Activated T-helper 17 cell treated with anti-CD3 and anti-CD28 coated beads, Interleukin-2, amount 50 U/mL, for 72 hours (primary cell): Measurements from ENCODE around the gene TENM4. TPM values are rescaled to one million over a fixed set of nuclear protein-coding genes. Genes with fewer than 3 reads are reported as not detected.

ENCODE experiments used
- ATAC-seq: fragments of 150-1000 bp; cut with Tn5 transposase; replicated peaks from 2 replicates; pipeline ENCODE4 v1.10.0; 2021; ENCODE audit warnings: mild to moderate bottlenecking, moderate library complexity
- H3K27ac Mint-ChIP-seq: one replicate; pipeline ENCODE4 v1.8.0; 2022; ENCODE audit warnings: mixed read lengths
- H3K27me3 Mint-ChIP-seq: one replicate; pipeline ENCODE4 v1.8.0; 2022; ENCODE audit warnings: mixed read lengths
- H3K36me3 Mint-ChIP-seq: one replicate; pipeline ENCODE4 v1.8.0; 2022; ENCODE audit warnings: low read depth, mild to moderate bottlenecking, mixed read lengths
- H3K4me1 Mint-ChIP-seq: one replicate; pipeline ENCODE4 v1.8.0; 2022; ENCODE audit warnings: mixed read lengths
- H3K4me3 Mint-ChIP-seq: one replicate; pipeline ENCODE4 v1.8.0; 2022; ENCODE audit warnings: mild to moderate bottlenecking, mixed read lengths
- H3K9me3 Mint-ChIP-seq: one replicate; pipeline ENCODE4 v1.8.0; 2022; ENCODE audit warnings: mixed read lengths
- total RNA-seq, 2 donors: library from RNA; stranded (reverse); gene quantifications; one replicate each; pipeline ENCODE4 v1.2.3, GENCODE V29; 2022

Gene TENM4
- total RNA-seq, 2 donors from 2014 or later, result 0.15 TPM; not detected in 1

DNA sequence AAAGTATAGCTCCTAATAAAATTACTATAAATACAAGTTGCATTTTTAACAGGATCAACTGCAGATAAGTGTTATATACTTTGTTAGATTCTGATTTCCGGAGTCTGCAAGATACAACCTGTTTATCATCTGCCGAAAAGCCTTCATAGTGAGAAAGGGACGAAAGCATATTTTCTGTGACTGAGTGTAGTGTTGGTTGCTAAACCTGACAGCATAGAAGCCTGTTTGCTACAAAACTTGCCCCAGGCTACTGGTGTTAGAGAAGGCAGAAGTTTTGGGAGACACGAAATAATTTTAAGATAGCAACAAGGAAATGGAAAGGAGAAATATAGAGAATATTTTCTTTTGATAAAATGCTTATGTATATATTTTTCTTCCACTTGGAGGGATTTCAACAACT is 622.6 kb downstream of the TENM4 start:
- no peak for ATAC-seq
- H3K4me3 Mint-ChIP-seq, result no peak overlapping the region
- no peaks in the 10 kb centered on the region for H3K27me3 Mint-ChIP-seq
- no peaks in the 10 kb centered on the region for H3K4me1 Mint-ChIP-seq
- H3K27ac Mint-ChIP-seq, result no peak overlapping the region
- no peaks in the 10 kb centered on the region for H3K9me3 Mint-ChIP-seq
- no peaks in the 10 kb centered on the region for H3K36me3 Mint-ChIP-seq

DNA sequence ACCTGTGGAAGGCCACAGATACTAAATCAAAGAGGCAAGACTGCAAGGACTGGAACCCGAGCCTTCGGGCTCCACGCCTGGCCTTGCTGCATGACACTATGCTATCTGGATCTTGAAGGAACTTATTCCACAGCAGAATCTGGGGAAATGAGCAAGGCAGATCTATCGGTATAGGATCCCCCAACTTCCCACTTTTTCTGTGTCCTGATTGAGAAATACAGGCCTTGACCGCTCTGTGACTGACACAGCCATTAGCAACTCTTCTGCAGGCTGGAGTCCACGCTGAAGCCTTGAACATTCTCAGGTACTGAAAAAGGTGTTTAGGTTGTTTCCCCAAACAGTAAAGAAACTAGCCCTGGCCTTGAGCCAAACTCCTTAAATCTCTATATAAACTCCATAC is 625.0 kb downstream of the TENM4 start:
- Mint-ChIP-seq H3K4me3 (no peak overlapping the region), H3K4me1 (no peaks in the 10 kb centered on the region), H3K36me3 (no peaks in the 10 kb centered on the region), H3K27ac (no peak overlapping the region), H3K27me3 (no peaks in the 10 kb centered on the region), H3K9me3 (no peaks in the 10 kb centered on the region)
- ATAC-seq, result no peak

DNA sequence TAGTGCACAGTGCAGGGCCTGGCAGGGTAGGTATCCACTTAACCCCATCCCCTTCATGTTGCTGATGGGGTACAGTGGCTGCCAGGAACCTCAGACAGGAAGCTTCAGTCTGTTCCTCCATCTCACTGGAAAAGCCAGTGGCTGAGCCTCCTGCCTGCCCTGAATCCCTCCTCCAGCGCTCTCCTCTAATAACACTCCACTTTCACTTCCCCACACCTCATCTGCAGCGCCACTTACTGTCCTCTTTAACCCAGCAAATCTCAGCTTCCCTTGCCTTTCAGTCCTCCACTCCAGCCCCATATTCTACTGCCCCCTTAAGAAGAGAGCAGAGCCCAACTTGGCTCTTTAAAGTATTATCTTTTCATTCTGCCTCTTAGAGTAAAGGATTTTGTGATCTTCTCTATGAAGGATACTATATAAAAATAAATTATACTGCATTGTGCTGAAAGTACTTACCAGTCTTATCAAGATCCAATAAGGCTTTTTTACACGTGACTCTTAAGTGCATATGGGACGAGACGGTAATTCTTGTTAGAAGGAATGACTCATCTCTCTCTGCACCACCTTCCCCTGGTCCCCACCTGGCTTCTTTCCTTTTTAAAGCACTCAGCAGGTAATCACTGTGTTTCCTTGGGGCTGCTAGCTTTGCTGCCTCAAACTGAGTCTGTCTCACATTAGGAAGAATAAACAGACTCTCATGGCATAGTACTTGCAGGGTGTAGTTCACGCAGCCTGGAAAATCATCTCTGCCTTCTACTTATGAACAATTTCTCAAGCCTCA is 628.1 kb downstream of the TENM4 start:
- H3K9me3 Mint-ChIP-seq, result no peaks in the 10 kb centered on the region
- no peaks in the 10 kb centered on the region for H3K4me1 Mint-ChIP-seq
- no peaks in the 10 kb centered on the region for H3K27me3 Mint-ChIP-seq
- no peak for ATAC-seq
- H3K36me3 Mint-ChIP-seq, result no peaks in the 10 kb centered on the region
- no peak overlapping the region for H3K4me3 Mint-ChIP-seq
- no peak overlapping the region for H3K27ac Mint-ChIP-seq

DNA sequence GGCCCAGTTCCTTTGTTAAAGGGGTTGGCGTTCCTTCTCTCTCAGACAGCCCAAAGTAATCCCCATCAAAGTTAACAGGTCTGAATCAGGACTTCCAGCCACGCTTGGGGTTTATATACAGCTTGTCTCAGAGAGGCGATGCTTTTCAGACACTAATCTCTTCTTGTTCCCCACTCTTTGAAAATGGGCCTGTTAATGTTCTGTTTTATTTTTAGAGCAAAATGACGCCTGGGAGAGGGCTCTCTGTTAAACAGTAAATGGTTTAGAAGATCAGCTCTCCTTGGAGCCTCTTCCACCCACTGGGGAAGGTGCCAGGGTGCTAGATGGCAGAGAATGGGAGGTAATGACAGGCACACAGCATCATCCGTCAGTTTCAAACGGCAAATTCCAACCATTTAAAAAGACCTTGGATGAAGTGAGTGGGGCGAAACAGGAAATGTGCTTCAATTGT is 630.2 kb downstream of the TENM4 start:
- Mint-ChIP-seq H3K9me3 (no peaks in the 10 kb centered on the region), H3K4me1 (no peaks in the 10 kb centered on the region), H3K27ac (no peak overlapping the region), H3K36me3 (no peaks in the 10 kb centered on the region), H3K27me3 (peaks cover 6% of the 10 kb centered on the region), H3K4me3 (no peak overlapping the region)
- no peak for ATAC-seq

DNA sequence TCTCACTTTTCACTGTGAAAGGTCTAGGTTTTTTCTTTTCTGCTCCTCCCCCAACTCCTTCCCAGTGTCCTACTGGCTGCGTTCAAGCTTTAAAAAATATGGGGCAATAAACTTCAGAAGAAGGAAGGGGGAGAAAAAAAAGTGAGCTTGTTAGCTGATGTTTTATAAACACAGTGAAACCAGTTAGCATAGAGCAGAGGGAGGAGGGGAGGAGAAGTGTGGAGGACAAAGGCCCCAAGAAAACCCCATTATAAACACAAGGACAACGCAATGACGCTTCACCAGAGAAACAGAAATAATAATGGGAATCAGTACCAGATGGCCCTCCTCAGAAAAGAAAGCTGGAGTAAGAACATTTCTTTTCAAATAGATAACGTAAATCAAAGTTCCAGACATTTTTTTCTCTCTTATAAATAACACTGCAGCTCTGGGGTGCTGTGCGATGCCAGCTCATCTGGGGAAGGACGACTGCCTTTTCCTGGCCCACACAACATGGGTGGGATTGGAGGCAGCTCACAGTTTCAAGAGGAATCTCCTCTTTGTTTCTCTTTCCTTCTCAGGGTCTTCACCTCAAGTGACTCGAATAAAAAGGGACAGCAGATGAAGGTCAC is 630.8 kb downstream of the TENM4 start:
- Mint-ChIP-seq H3K36me3 (no peaks in the 10 kb centered on the region), H3K4me1 (no peaks in the 10 kb centered on the region), H3K4me3 (no peak overlapping the region)

DNA sequence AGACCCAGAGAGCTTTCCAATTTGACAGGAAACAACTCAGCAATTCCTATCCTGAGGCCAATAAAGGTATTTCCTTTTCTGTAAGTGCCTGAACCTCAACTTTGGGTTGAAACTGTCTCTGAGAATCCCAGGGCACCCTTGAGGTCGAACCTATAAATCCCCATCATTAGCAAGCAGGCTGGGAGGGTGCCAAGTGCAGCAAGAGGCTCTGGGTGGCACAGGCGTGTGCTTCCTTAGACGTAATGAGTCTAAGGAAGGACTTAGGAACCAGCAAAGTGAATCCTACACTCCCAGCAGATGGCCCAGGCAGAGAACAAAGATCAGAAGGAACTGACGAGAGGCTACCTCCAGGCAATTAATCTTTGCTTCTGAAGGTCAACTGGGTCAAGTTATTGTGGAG is 631.9 kb downstream of the TENM4 start:
- ATAC-seq, result no peak
- no peaks in the 10 kb centered on the region for H3K36me3 Mint-ChIP-seq
- H3K27ac Mint-ChIP-seq, result no peak overlapping the region
- H3K27me3 Mint-ChIP-seq, result peaks cover 6% of the 10 kb centered on the region
- no peaks in the 10 kb centered on the region for H3K4me1 Mint-ChIP-seq
- H3K9me3 Mint-ChIP-seq, result no peaks in the 10 kb centered on the region
- no peak overlapping the region for H3K4me3 Mint-ChIP-seq

More for the DNA sequence above, 630.8 kb downstream of the TENM4 start:
- H3K27me3 Mint-ChIP-seq, result peaks cover 6% of the 10 kb centered on the region
- no peaks in the 10 kb centered on the region for H3K9me3 Mint-ChIP-seq
- ATAC-seq, result no peak
- H3K27ac Mint-ChIP-seq, result no peak overlapping the region

DNA sequence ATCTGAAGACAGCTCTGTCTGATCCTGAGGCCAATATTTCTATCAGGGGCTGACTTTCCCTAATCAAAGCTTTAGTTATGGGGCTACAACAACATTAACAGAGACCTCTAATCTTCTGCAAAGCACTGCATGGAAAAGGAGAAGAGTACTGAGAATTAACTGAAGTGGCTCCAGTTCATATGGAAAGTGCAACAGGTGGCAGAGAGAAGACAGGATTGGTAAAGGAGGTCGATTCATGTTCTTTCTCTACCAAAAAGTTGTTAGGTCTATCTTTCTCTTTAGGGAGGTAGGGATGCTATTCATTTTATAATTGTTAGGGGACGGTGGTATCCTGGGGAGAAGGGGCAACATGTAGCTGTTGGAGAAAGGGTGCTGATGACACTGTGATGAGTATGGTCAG is 633.5 kb downstream of the TENM4 start:
- ATAC-seq, result no peak
- Mint-ChIP-seq H3K9me3 (no peaks in the 10 kb centered on the region), H3K36me3 (no peaks in the 10 kb centered on the region), H3K4me1 (no peaks in the 10 kb centered on the region), H3K27ac (no peak overlapping the region), H3K27me3 (peaks cover 6% of the 10 kb centered on the region), H3K4me3 (no peak overlapping the region)

DNA sequence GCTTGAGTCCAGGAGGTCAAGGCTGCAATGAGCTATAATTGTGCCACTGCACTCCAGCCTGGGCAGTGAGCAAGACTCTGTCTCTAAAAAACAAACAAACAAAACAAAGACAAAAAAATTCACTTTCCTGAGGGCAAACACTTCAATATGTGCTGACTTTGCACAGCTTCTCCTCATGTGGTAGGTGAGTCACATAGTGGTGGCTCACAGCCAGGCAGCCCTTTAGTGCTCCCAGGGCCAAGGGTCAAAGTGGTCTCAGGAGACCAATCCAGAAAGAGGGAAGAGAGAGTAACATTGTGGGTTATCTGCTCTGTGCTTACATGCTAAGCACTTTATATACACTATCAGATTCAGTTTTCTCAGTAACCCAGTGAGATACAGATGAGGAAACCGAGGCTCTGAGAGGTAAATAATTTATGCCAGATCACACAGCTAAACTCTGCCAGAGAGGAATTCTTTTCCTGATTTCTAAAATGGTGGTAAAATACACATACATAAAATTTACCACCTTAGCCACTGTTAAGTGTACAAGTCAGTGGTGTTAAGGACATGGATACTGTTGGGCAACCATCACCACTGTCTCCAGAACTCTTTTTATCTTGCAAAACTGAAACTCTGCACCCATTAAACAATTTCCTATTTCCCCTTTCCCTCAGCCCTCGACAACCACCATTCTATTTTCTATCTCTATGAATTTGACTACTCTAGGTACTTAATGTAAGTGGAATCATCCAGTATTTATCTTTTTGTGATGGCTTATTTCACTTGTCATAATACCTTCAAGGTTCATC is 634.4 kb downstream of the TENM4 start:
- H3K27me3 Mint-ChIP-seq, result peaks cover 6% of the 10 kb centered on the region

DNA sequence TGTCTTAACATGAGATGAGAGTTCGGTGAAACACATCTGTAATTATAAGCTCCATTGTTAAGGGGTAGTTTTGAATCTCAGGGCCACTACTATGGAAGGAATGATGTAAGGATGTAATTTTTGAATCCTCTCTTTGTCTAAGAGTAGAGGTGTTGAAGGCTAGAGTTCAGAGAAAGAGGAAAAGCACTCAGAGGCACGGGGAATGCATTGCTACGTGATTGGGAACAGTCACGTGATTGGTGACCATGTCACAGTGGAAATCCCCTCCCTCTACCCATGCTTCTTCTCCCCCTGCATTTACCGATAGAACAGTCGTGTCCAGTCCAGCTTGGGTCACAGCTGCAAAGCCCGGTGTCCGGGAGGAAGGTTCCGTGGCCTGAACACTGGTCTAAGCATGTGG is 635.8 kb downstream of the TENM4 start:
- Mint-ChIP-seq H3K4me1 (no peaks in the 10 kb centered on the region), H3K36me3 (no peaks in the 10 kb centered on the region), H3K27me3 (peaks cover 6% of the 10 kb centered on the region), H3K9me3 (no peaks in the 10 kb centered on the region), H3K4me3 (no peak overlapping the region), H3K27ac (no peak overlapping the region)
- ATAC-seq, result no peak

More for the DNA sequence above, 634.4 kb downstream of the TENM4 start:
- H3K4me3 Mint-ChIP-seq, result no peak overlapping the region
- H3K9me3 Mint-ChIP-seq, result no peaks in the 10 kb centered on the region
- no peaks in the 10 kb centered on the region for H3K4me1 Mint-ChIP-seq
- no peak for ATAC-seq
- H3K27ac Mint-ChIP-seq, result no peak overlapping the region
- no peaks in the 10 kb centered on the region for H3K36me3 Mint-ChIP-seq

DNA sequence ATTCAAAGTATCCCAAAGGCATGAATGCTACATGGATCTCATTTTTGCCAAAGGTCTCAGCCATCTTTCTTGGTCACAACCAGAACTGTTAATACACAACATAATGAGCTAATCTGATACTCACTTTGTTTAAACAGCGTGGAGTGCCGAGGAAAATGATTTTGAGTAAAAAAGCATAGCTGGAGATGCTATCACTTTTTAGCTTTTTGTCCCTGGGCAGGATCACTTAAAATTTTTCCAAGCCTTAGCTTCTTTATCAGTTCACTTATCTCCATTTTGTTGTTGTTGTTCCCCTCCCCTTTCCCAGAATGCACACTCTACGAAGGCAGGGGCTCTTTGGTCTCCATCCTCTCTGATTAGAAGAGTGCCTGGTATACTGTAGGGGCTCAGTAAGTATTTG is 636.8 kb downstream of the TENM4 start:
- H3K9me3 Mint-ChIP-seq, result no peaks in the 10 kb centered on the region
- ATAC-seq, result no peak
- no peaks in the 10 kb centered on the region for H3K4me1 Mint-ChIP-seq
- H3K27ac Mint-ChIP-seq, result no peak overlapping the region
- no peaks in the 10 kb centered on the region for H3K36me3 Mint-ChIP-seq
- peaks cover 6% of the 10 kb centered on the region for H3K27me3 Mint-ChIP-seq
- H3K4me3 Mint-ChIP-seq, result no peak overlapping the region

DNA sequence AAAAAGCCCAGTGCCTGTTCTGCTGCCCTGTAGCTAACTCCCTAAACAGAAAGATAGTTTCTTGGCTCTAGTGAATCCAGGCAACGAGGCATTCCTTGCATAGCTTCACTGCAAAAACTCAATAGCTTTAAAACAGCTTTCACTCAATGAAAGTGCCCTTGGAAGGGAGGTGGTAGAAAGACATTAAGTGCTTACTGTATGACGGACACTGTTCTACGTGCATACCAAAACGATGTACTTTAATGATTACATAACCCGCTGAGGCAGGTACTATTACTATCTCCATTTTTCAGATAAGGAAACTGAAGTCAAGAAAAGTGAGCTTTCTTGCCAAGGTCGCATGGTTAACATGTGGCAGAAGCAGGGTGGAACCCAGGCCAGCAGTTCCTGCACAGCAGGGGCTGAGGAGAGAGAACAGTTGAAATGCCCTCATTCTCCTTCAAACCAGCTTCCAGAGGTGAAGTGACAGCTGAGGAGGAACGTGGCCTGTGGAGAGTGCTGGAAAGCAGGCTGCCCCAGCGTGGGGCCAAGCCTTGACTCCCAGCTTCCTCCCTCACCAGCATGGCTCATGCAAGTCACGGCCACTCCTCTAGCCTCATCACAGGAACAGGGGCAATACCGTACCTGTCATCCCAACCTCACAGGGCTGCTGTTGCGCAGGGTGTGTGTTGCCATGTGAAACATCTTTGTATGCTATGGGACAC is 638.6 kb downstream of the TENM4 start:
- H3K27ac Mint-ChIP-seq, result no peak overlapping the region
- no peak overlapping the region for H3K4me3 Mint-ChIP-seq
- no peaks in the 10 kb centered on the region for H3K36me3 Mint-ChIP-seq
- no peaks in the 10 kb centered on the region for H3K9me3 Mint-ChIP-seq
- peaks cover 4% of the 10 kb centered on the region for H3K27me3 Mint-ChIP-seq
- no peak for ATAC-seq
- no peaks in the 10 kb centered on the region for H3K4me1 Mint-ChIP-seq

DNA sequence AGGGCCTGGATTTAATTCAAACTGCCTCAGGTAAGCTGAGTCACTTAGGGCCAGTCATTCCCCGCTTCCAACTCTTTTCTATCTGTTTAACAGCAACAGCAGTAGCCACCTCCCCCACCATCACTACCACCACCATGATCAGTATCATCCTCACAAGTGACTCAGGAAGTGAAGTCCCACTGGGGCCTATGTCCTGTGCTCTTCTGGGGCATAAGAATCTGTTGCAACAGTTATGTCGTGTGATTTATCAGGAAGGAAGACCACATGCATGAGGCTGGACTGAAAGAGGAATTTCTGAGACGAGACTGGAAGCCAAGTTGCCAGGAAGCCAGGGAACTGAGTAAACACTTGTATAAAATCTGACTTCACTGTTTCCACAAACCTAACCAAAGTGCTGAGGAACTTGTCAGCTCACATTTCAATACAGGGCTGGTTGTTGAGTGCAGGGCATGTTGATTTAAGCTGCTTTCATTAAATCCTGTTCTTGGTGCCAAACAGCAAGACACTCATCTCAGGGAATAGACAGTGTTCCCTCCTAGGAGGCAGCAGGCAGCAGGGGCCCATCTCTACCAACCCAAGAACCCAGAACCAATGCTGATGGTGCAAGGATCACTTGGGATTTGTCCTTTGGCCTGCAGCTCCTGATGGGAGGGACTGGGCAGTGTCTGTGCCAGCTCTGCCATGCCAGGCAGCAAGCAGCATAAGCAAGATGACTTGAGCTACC is 639.5 kb downstream of the TENM4 start:
- H3K36me3 Mint-ChIP-seq, result no peaks in the 10 kb centered on the region
- no peak overlapping the region for H3K4me3 Mint-ChIP-seq
- H3K27me3 Mint-ChIP-seq, result peaks cover 3% of the 10 kb centered on the region
- no peaks in the 10 kb centered on the region for H3K4me1 Mint-ChIP-seq
- H3K27ac Mint-ChIP-seq, result no peak overlapping the region
- no peaks in the 10 kb centered on the region for H3K9me3 Mint-ChIP-seq
- ATAC-seq, result no peak

DNA sequence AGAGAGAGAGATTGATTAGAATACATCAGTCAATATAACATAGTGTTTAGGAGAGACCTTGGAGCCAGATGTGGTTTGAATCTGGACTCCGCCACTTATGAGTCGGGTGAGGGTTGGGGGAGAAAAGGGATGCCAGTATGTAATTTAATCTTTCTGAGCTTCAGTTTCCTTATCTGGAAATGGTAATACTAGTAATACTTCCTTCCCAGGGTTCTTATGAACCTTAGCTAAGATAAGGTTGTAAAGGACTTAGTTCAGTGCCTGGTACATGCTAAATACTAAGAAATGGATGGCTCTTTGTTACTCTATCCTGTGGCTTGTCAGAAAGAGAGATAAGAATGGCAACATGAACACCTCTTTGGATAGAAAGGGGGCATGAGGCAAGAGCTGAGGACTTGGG is 640.1 kb downstream of the TENM4 start:
- no peak for ATAC-seq
- Mint-ChIP-seq H3K4me1 (no peaks in the 10 kb centered on the region), H3K9me3 (no peaks in the 10 kb centered on the region), H3K36me3 (no peaks in the 10 kb centered on the region), H3K27me3 (peaks cover 3% of the 10 kb centered on the region), H3K4me3 (no peak overlapping the region), H3K27ac (no peak overlapping the region)
